Left lung (tissue), 10 donors: ENCODE data around the gene PRKCA. TPM values are rescaled to one million over a fixed set of nuclear protein-coding genes. Genes with fewer than 3 reads are reported as not detected.

Experiments used
- ATAC-seq: fragments of 200-7000 bp; cut with Tn5 transposase; one replicate; pipeline ENCODE4 v1.9.1; 2020; ENCODE audit warnings: moderate library complexity
- DNase-seq, 4 donors: peaks; one replicate each; pipeline ENCODE4 v3.0.0-alpha.2; 2013 to 2020
- H3K27ac ChIP-seq, 2 donors: fragments of 200-600 bp; sonication (generic) in 1 of 2; one replicate each; pipeline versions ENCODE4 v1.5.0 to v1.8.0; 2020 to 2021
- H3K27me3 ChIP-seq, 2 donors: fragments of 200-600 bp; sonication (generic) in 1 of 2; one replicate each; pipeline versions ENCODE4 v1.5.0 to v1.8.0; 2020 to 2021
- H3K36me3 ChIP-seq, 2 donors: fragments of 200-600 bp; sonication (generic) in 1 of 2; one replicate each; pipeline versions ENCODE4 v1.5.0 to v1.8.0; 2020 to 2021
- H3K4me1 ChIP-seq, 2 donors: fragments of 200-600 bp; one replicate each; pipeline ENCODE4 v1.8.0; 2021
- H3K4me3 ChIP-seq, 2 donors: fragments of 200-600 bp; sonication (generic) in 1 of 2; one replicate each; pipeline versions ENCODE4 v1.5.0 to v1.8.0; 2020 to 2021; ENCODE audit warnings: mild to moderate bottlenecking in 1 of 2
- H3K9me3 ChIP-seq, 2 donors: fragments of 200-600 bp; sonication (generic) in 1 of 2; one replicate each; pipeline versions ENCODE4 v1.5.0 to v1.8.0; 2020 to 2021
- CTCF ChIP-seq, 2 donors: fragments of 200-600 bp; sonication (generic) in 1 of 2; IDR thresholded peaks; one replicate each; pipeline versions ENCODE4 v1.5.0 to v1.8.0; 2021; ENCODE audit warnings: antibody characterized with exemption in 2 of 2
- intact Hi-C, 2 donors: fragments of 100-400 bp; cut with DNase I; formaldehyde crosslinking; loops; one replicate each; pipeline versions ENCODE4 v1.11.2 to v1.14.2; 2022
- polyA plus RNA-seq, 6 donors: library from polyadenylated mRNA; unstranded; fragments of 120-200 nt; gene quantifications; one replicate each; pipeline ENCODE4 v1.2.1, GENCODE V29; 2013; ENCODE audit not compliant: insufficient read length in 6 of 6
- total RNA-seq, 2 donors: library from RNA; stranded (reverse); fragmentation: NEBNext Ultra II Directional; extraction: Animal tissue kit (Norgen Biotek cat#: 25700); gene quantifications; one replicate each; pipeline ENCODE4 v1.2.1, GENCODE V29; 2021
- donor health status: DM: no; HTN: yes; CAD: no.
- donor health status: DM: no; HTN: no; CAD: no.

The PRKCA gene
- total and polyA plus RNA-seq, 8 donors: 16.4 to 30.4 (median 17.5) TPM

GRCh38 chr17:66632731-66633130, 330.3 kb downstream of the PRKCA start:
- H3K27me3 ChIP-seq: no peaks in the 10 kb centered on the region
- no peaks in the 10 kb centered on the region for H3K36me3 ChIP-seq
- H3K4me3 ChIP-seq: no peak overlapping the region
- intact Hi-C loops: no loop called here
- DNase-seq (no peak), ATAC-seq (no peak)
- no peaks in the 10 kb centered on the region for H3K9me3 ChIP-seq
- no peak overlapping the region for H3K27ac ChIP-seq
- peaks cover 0 to 7% of the 10 kb centered on the region in 2 donors for H3K4me1 ChIP-seq
- TF ChIP-seq CTCF (IDR thresholded peaks at IDR 0.05): no peak

DNA sequence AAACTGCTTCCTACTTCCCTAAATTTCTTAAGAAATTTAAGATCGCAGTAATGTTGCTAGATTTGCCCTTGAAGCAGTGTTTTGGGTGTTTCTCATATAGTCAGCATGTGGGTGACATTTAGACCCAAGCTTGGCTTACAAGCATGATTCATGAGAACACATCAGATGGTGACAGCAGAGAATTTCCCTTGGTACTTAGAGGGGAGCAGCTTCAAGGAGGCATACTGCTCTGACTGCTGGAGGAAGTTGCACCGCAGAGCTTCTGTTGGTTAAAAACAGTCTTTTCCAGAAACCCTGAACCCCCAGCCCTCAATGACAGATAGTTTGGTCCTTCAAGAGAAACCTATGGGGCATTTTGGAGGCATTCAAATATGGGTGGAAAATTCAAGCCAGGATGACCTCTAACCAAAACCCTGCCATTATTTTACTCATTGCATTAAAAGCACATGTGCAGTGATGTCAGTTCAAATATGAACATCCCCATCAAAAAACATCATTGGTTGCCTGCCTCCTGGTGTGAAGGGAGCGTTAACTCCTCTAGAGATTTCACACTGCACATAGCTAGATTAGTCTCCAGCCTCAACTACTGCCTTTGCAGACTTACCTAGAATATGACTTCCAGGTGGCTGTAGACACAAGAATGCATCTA, 331.0 kb downstream of the PRKCA start:
- Histone ChIP-seq H3K4me1 (peaks cover 0 to 7% of the 10 kb centered on the region in 2 donors), H3K9me3 (no peaks in the 10 kb centered on the region), H3K27ac (no peak overlapping the region), H3K27me3 (no peaks in the 10 kb centered on the region), H3K4me3 (no peak overlapping the region), H3K36me3 (no peaks in the 10 kb centered on the region)
- no peak for ATAC-seq
- intact Hi-C loops: no loop called here
- DNase-seq: no peak
- TF ChIP-seq CTCF (IDR thresholded peaks at IDR 0.05): no peak

DNA sequence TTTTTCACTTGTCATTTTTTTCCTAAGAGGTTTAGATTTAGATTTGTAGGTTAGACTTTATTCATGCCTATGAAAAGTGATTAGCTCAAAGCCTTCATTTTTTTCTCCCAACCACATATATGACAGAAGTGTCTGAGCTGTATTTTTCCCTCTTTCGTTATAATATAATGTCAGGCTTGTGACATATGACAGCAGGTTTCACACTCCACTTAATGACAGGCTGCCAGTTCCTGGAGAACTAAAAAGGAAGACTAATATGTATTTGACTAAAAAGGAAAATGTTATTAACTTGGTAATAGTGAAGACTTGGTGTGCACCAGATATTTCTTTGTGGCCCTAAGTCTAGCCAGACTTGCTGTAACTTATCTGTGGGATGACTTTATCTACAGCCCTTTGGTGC, 331.8 kb downstream of the PRKCA start:
- intact Hi-C loops: no loop called here
- ATAC-seq (no peak), DNase-seq (no peak)
- Histone ChIP-seq H3K36me3 (no peaks in the 10 kb centered on the region), H3K27me3 (no peaks in the 10 kb centered on the region), H3K27ac (no peak overlapping the region), H3K4me1 (peaks cover 0 to 7% of the 10 kb centered on the region in 2 donors), H3K4me3 (no peak overlapping the region), H3K9me3 (no peaks in the 10 kb centered on the region)
- no peak for TF ChIP-seq CTCF (IDR thresholded peaks at IDR 0.05)

DNA sequence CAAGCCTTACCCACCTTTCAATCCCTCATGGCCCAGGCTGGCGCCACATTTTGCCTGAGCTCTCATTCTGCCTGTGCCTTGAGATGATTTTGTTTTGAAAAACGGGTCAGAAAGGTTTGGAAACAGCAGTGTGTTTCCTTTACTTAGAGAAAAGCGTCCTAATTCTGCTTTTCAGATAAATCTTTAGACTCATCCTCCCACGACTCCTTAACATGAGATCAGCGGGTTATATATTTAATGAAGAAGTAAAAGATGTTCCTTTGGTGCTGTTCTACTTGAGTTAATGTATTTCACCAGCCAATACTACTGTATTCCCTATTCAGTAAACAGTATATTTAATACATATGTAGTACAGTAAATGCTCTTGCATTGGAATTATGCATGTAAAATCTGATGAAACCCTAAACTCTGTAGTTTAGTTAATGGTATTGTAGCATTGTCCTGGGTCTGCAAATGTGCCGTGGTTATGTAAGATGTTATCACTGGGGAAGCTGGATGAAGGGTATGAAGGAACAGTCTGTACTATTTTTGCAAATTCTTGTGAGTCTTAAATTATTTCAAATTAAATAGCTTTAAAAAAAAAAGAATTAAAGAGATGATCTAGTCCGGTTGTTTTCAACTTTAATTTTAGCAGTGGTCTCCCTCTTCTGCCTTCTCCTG, 333.1 kb downstream of the PRKCA start:
- Histone ChIP-seq H3K9me3 (no peaks in the 10 kb centered on the region), H3K36me3 (no peaks in the 10 kb centered on the region)
- intact Hi-C loops: no loop called here

More for the DNA sequence above, 333.1 kb downstream of the PRKCA start:
- DNase-seq: no peak
- Histone ChIP-seq H3K27me3 (no peaks in the 10 kb centered on the region), H3K27ac (no peak overlapping the region), H3K4me1 (peaks cover 0 to 7% of the 10 kb centered on the region in 2 donors), H3K4me3 (no peak overlapping the region)
- no peak for TF ChIP-seq CTCF (IDR thresholded peaks at IDR 0.05)
- ATAC-seq: no peak
